GM19452 (cell line): ENCODE measurements around the gene CAMK2N1.

Source experiments
- ATAC-seq: cut with Tn5 transposase; IDR thresholded peaks from one replicate; pipeline ENCODE4 v1.9.1; 2021; ENCODE audit not compliant: unreplicated experiment

Gene CAMK2N1

DNA sequence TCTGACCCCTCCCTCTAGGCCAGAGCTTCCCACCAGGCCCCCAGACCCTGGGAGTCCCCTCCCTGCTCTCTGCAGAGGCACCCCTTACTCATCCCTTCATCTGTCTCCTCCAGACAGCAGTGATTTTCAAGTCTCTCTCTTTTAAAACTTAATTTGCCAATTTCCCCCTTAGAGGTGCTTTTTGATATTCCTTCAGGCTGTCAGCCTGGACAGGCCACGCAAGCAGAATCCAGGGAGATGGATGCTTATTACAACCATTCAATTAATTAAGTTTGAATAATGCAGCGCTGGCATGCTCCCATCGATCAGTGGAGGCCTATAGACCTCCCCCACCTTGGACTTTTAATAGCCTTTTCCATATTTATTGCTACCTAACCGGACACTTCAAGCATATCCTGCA, 6.2 kb downstream of the CAMK2N1 start:
- no peak for ATAC-seq

DNA sequence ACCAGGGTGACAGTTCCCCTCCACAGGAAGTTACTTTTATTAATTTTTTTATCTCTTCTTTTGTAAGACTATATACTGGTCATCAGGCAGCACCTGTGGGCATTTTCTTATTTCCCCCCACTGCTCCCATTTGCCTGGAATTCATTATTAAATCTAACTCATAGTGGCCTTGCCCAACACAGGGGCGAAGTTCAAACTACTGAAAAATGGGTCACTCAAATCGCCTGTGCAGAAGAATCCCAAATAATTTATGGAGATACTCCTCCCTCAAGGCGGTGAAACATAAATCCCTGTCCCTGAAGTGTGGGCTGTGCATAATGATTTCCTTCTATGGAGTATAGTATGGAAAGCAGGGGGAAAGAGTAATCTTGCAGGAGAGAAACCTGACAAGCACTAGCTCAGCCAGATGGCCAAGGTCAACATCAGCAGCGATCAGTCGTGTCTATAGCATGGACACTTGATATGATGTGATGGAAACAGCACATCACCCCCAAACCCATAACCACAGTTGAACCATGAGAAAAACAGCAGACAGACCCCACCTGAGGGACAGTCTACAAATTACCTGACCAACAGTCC, 7.9 kb downstream of the CAMK2N1 start:
- ATAC-seq = no peak

DNA sequence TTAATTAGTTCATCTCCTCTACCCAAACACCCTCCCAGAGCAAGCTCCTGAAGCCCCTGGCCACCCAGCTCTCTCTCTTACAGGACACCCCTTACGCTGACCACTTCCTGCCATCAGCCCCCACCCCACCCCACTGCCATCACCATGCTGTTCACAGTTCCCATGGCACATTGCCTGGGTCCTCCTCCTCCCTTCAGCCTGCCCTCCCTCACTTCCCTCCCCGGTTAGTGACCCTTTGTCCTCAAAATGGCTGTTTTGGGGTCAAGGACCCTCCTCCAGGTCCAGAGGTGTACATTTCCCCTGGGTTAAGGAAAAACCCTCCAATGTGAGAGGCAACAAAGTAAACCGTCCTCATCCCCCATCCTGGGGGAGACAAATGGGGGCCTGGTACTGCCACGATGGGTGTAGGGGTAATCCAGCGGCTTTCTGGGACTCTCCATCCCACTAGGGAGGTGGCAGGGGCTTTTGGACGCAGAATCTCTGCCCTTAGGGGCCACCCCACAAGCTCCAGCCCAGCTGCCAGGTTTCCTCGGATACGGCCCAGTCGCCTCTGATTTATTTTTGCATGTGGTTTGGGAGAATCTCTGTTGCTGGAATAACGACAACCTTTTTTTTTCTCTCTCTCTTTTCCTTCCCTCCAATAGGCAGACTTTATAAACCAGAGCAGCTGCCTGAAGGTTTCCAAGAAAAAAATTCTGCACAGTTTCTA, 8.5 kb downstream of the CAMK2N1 start:
- ATAC-seq = no peak

- no peak for ATAC-seq
Measured at GRCh38 chr1:20476265-20477038, 9.6 kb downstream of the CAMK2N1 start.

DNA sequence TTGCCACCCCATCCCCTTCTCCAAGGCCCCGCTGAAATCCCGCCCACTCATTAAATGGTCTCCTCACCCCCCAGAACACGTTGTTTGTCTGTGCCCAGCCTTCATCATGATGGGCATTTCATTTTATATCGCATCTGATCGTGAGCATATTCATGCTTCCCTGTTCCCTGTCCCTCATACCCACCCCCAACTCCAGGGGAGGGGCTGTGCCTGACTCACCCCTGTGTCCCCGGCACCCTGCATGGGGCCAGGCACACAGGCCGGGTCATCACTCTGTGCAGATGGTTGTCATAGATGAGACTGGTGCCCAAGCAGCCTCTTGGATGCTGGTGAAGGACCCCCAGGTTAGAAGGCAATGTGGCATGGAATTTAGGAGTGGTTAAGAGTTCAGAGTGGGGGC, 11.0 kb downstream of the CAMK2N1 start:
- no peak for ATAC-seq

DNA sequence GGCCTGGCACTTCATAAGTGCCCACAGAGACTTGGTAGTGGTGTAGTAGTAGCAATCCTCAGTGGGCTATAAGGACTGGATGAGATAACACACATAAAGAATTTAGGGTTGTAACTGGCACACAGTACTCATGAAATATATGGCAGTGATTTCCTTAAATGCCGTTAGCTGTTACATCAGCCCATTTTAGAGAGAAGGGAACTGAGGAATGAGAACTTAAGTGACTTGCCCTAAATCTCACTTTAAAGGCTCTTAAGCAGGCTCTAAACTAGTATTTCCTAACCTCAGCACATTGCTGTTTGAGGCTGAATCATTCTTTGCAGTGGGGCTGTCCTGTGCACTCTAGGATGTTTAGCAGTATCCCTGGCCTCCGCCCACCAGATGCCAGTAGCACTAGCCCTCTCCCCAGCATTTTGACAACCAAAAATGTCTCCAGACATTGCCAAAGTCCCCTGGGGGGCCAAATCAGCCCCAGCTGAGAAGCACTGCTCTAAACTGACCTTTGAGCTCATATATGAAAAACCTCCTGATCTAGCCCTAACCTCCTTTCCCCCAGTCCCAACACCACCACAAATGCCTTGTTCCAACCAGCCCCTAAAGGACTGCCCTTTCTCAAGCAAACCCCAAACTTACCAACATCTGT, 11.6 kb downstream of the CAMK2N1 start:
- no peak for ATAC-seq

- ATAC-seq = no peak
Measured at GRCh38 chr1:20473894-20474293, 12.1 kb downstream of the CAMK2N1 start.

GRCh38 chr1:20472860-20473711, 12.9 kb downstream of the CAMK2N1 start:
- ATAC-seq = no peak

- no peak for ATAC-seq
Measured at GRCh38 chr1:20472121-20472520, 13.9 kb downstream of the CAMK2N1 start.

DNA sequence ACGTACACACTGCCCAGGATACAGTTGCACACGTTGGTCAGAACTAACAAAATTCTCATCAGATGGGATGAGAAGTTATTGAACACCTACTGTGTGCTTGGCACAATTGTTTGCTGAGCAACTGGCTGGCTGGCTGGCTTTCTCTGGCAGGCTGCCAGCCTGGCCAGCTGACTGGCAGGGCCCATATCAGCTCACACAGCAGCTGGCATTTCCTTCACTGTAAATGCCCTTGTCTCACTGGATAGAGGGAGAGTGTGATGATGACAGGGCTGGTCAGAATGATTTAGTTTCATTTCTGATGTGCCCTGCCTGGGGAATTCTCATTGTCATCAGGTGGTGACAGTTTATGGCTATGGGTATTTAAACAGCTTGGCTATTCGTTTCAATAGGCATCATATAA, 15.8 kb downstream of the CAMK2N1 start:
- ATAC-seq = no peak

DNA sequence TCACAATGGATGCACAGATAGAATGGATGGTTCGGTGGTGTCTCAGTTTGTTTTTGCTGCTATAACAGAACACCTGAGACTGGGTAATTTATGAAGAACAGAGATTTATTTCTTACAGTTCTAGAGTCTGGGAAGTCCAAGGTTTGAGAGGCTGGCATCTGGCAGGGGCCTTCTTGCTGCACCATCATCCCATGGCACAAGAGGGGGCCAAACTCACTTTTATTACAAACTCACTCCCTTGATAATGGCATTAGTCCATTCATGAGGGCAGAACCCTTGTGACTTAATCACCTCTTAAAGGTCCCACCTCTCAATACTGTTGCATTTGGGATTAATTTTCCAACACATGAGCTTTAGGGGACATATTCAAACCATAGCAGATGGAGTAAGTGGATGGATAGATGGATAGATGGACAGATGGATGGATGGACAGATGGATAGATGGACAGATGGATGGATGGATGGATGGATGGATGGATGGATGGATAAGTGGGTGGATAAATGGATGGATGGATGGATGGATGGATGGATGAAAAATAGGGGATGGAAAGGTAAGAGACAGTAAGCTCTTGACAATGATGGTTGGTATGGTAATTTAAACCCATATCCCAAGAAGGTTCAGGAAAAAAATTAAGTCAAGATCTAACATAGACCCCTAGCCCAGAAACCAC, 16.5 kb downstream of the CAMK2N1 start:
- no peak for ATAC-seq

DNA sequence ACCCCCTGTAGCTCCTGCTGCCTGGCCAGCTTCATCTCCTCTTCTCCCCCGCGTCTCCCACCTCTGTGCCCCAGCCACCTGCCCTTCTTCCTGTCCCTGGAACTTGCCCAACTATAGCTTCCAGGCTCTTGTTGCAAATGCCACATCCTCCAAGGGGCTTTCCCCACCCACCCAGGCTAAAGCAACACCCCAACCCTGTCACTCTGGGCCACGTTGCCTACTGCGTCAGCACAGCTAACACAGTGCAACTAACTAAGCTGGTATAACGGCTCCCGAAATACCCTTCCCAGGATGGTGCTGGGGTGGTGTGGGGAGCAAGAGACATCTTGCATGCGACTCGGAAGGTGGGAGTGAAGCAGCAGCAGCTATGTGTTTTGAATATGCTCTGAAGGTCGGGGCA, 19.7 kb downstream of the CAMK2N1 start:
- ATAC-seq = no peak

GRCh38 chr1:20465187-20465586, 20.8 kb downstream of the CAMK2N1 start:
- ATAC-seq = no peak

DNA sequence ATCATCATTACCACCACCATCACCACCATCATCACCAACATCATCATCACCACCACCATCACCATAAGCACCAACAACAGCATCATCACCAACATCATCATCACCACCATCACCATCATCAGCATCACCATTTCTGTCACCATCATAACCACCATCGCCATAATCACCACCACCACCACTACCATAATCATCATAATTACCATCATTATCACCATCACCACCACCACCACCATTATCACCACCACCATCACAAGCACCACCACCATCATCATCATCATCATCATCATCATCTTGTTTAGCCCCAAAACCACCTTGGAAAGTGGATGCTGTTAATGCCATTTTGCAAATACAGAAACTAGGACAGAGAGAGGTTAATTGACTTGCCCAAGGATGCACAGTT, 22.5 kb downstream of the CAMK2N1 start:
- no peak for ATAC-seq

DNA sequence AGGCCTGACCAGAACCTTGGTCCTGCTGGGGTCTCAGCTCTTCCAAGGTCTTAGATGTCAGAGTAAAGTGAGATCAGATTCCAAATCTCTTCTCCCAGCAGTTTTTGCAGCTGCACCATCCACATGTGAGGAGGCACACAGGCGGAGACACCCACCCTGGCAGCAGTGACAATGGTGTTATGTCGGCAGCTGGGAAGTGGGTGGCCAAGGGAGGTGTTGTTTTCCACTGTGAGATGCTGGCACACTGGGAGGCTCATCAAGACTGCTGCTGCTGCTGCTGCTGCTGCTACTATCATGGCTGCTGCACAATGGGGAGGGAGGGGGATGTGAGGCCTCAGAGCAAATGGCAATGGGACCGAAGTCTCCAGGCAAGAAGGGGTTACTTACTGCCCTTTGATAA, 23.6 kb downstream of the CAMK2N1 start:
- ATAC-seq = no peak

- ATAC-seq = no peak
Measured at GRCh38 chr1:20458717-20459116, 27.3 kb downstream of the CAMK2N1 start.

- no peak for ATAC-seq
Measured at GRCh38 chr1:20454004-20454403, 32.0 kb downstream of the CAMK2N1 start.

DNA sequence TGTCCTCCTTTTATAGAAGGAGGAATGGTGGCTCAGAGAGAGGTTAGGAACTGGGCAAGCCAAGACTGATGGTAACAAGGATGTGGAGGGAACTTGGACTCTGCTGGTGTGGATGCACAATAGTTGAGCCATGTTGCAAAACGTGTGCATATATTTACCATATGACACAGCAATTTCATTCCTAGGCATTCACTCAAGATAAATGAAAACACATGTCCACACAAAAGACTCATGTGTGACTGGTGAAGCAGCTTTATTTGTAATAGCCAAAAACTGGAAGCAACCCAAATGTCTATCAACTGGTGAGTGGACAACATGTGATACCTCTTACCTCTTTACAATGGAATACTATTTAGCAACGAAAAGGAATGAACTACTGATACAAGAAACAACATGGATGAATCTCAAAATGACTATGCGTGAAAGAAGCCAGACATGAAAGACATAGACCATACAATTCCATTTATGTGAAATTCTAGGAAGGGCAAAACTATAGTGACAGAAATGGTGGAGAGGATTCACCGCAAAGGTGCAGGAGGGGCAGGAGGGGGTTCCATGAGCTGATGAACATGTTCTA, 36.2 kb downstream of the CAMK2N1 start:
- ATAC-seq = no peak

GRCh38 chr1:20448671-20449071, 37.3 kb downstream of the CAMK2N1 start:
- ATAC-seq = no peak

DNA sequence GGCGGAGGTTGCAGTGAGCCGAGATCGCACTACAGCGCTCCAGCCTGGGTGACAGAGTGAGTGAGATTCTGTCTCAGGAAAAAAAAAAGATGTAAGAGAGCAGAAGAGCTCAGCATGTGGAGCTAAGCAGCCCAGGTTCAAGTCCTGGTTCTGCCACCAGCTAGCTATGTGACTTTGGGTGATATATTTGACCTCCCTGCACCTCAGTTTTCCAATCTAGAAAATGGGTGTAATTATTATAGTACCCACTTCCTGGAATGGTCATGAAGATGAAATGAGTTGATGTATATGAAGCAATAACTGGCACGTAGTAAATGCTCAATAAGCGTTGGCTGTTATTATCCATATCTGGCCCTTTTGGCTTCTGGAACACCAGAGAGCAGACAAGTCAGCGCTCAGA, 38.2 kb downstream of the CAMK2N1 start:
- ATAC-seq = no peak
